ENCODE measurements around the gene AMDHD1. TPM values are rescaled to one million over a fixed set of nuclear protein-coding genes. Genes with fewer than 3 reads are reported as not detected.

AMDHD1 gene
- total RNA-seq, 2 donors from 2014 or later, result 0.46 to 0.71 TPM

GRCh38 chr12:95908573-95908972 lies 34.6 kb upstream of the AMDHD1 start:
- DNase-seq, result no peak
- Mint-ChIP-seq H3K36me3 (ENCODE audit: low read depth) (no peaks in the 10 kb centered on the region), H3K4me3 (no peak overlapping the region), H3K9me3 (peaks cover 10% of the 10 kb centered on the region), H3K4me1 (no peaks in the 10 kb centered on the region), H3K27me3 (ENCODE audit: insufficient read depth) (no peaks in the 10 kb centered on the region), H3K27ac (no peak overlapping the region)
- no peak for TF ChIP-seq CTCF (conservative IDR thresholded peaks at IDR 0.05)
- Histone ChIP-seq H3K4me1 (ENCODE audit: control insufficient read depth, insufficient read depth, low read length) (no peaks in the 10 kb centered on the region), H3K27ac (ENCODE audit: low read depth, low read length) (no peak overlapping the region), H3K36me3 (ENCODE audit: control insufficient read depth, insufficient read depth, low read length) (no peaks in the 10 kb centered on the region), H3K27me3 (ENCODE audit: control insufficient read depth, insufficient read depth, low read length, poor library complexity, severe bottlenecking) (no peaks in the 10 kb centered on the region), H3K4me3 (ENCODE audit: low read length) (no peak overlapping the region), H3K9me3 (ENCODE audit: control insufficient read depth, low read length) (peaks cover 7% of the 10 kb centered on the region), H3K9ac (ENCODE audit: extremely low read depth, low read length, poor library complexity, severe bottlenecking) (no peak overlapping the region)

- H3K4me1 Mint-ChIP-seq, result no peaks in the 10 kb centered on the region
- H3K36me3 Mint-ChIP-seq (ENCODE audit: low read depth), result no peaks in the 10 kb centered on the region
- no peaks in the 10 kb centered on the region for H3K27me3 Mint-ChIP-seq (ENCODE audit: insufficient read depth)
- 85 to 90% methylated on average over 2 to 3 of the region's 3 CpGs for WGBS, 2 experiments (ENCODE audit: insufficient coverage in 1 of 2, insufficient read length in 1 of 2)
- H3K9me3 Mint-ChIP-seq, result peaks cover 9% of the 10 kb centered on the region
- Histone ChIP-seq H3K27ac (ENCODE audit: low read depth, low read length) (no peak overlapping the region), H3K4me1 (ENCODE audit: control insufficient read depth, insufficient read depth, low read length) (no peaks in the 10 kb centered on the region), H3K4me3 (ENCODE audit: low read length) (no peak overlapping the region), H3K27me3 (ENCODE audit: control insufficient read depth, insufficient read depth, low read length, poor library complexity, severe bottlenecking) (no peaks in the 10 kb centered on the region), H3K9me3 (ENCODE audit: control insufficient read depth, low read length) (peaks cover 7% of the 10 kb centered on the region), H3K9ac (ENCODE audit: extremely low read depth, low read length, poor library complexity, severe bottlenecking) (no peak overlapping the region), H3K36me3 (ENCODE audit: control insufficient read depth, insufficient read depth, low read length) (no peaks in the 10 kb centered on the region)
- H3K27ac Mint-ChIP-seq, result no peak overlapping the region
- no peak overlapping the region for H3K4me3 Mint-ChIP-seq
- no peak for TF ChIP-seq CTCF (conservative IDR thresholded peaks at IDR 0.05)
- no peak for DNase-seq
Measured at GRCh38 chr12:95909871-95910270, 33.3 kb upstream of the AMDHD1 start.

GRCh38 chr12:95918194-95918993 lies 24.7 kb upstream of the AMDHD1 start:
- Histone ChIP-seq H3K9ac (ENCODE audit: extremely low read depth, low read length, poor library complexity, severe bottlenecking) (no peak overlapping the region), H3K4me1 (ENCODE audit: control insufficient read depth, insufficient read depth, low read length) (no peaks in the 10 kb centered on the region), H3K27ac (ENCODE audit: low read depth, low read length) (no peak overlapping the region), H3K27me3 (ENCODE audit: control insufficient read depth, insufficient read depth, low read length, poor library complexity, severe bottlenecking) (no peaks in the 10 kb centered on the region), H3K4me3 (ENCODE audit: low read length) (no peak overlapping the region), H3K36me3 (ENCODE audit: control insufficient read depth, insufficient read depth, low read length) (no peaks in the 10 kb centered on the region), H3K9me3 (ENCODE audit: control insufficient read depth, low read length) (no peaks in the 10 kb centered on the region)
- H3K27me3 Mint-ChIP-seq (ENCODE audit: insufficient read depth), result peaks cover 11% of the 10 kb centered on the region
- H3K36me3 Mint-ChIP-seq (ENCODE audit: low read depth), result no peaks in the 10 kb centered on the region
- DNase-seq, result peak; percentile 74
- H3K4me3 Mint-ChIP-seq, result no peak overlapping the region
- peaks cover 8% of the 10 kb centered on the region for H3K9me3 Mint-ChIP-seq
- 7 to 33% methylated on average over 3 to 7 of the region's 7 CpGs for WGBS, 2 experiments (ENCODE audit: insufficient coverage in 1 of 2, insufficient read length in 1 of 2)
- peak; percentile 94 for TF ChIP-seq CTCF (conservative IDR thresholded peaks at IDR 0.05)
- no peak overlapping the region for H3K27ac Mint-ChIP-seq
- H3K4me1 Mint-ChIP-seq, result no peaks in the 10 kb centered on the region
